ENCODE results near the gene USP16. TPM values are rescaled to one million over a fixed set of nuclear protein-coding genes. Genes with fewer than 3 reads are reported as not detected.

USP16 gene
- total RNA-seq, 1 experiment from 2014 or later = 30.6 TPM

DNA sequence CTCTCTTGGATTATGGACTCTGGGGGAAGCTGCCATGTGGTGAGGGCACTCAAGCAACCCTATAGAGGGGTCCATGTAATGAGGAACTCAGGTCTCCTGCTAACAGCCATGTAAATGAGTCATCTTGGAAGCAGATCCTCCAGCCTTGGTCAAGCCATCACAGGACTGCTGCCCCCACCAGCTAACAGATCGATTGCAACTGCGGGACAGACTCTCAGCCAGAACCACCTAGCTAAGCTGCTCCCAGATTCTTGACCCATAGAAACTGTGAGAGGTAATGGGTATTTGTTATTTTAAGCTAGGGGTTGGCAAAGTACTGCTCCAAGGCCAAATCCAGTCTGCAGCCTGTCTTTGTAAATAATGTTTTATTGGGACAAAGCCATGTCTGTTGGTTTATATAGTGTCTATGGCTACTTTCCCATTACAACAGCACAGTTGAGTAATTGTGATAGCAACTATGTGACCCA is 78.4 kb downstream of the USP16 start:
- H2AFZ ChIP-seq (ENCODE audit: low read length) = no peak overlapping the region
- no peaks in the 10 kb centered on the region for H4K20me1 ChIP-seq (ENCODE audit: control insufficient read depth, insufficient read depth, insufficient read length)
- H3K23me2 ChIP-seq (ENCODE audit: insufficient read length, low read depth, low read length, poor library complexity, severe bottlenecking) = no peaks in the 10 kb centered on the region
- peaks cover 2 to 5% of the 10 kb centered on the region in 2 experiments; a peak in 1 of 4 replicates for H3K4me1 Mint-ChIP-seq
- H3T11ph ChIP-seq (ENCODE audit: low read length) = no peak overlapping the region
- DNase-seq = no peak
- H3K4me1 ChIP-seq (ENCODE audit: insufficient read depth, low read length) = no peaks in the 10 kb centered on the region
- H3K14ac ChIP-seq (ENCODE audit: insufficient read depth, low read length) = no peak overlapping the region
- H2BK5ac ChIP-seq (ENCODE audit: insufficient read length, low read length) = no peak overlapping the region
- H4K91ac ChIP-seq (ENCODE audit: insufficient read length, low read depth, low read length) = no peak overlapping the region
- H3K27me3 ChIP-seq (ENCODE audit: insufficient read depth, low read length) = no peaks in the 10 kb centered on the region
- H3K4me3 Mint-ChIP-seq = no peak overlapping the region
- no peak overlapping the region for H2BK15ac ChIP-seq (ENCODE audit: low read depth, low read length)
- no peak overlapping the region for H3K4me2 ChIP-seq (ENCODE audit: insufficient read depth, insufficient read length, low read length)
- no peak overlapping the region for H2AK5ac ChIP-seq (ENCODE audit: insufficient read length, low read length)
- H3K9me3 Mint-ChIP-seq = peaks cover 0 to 2% of the 10 kb centered on the region in 2 experiments; a peak in 1 of 5 replicates
- H3K27ac Mint-ChIP-seq = no peak overlapping the region
- H3K23ac ChIP-seq (ENCODE audit: insufficient read length, low read depth, low read length) = no peak overlapping the region
- H3K79me2 ChIP-seq (ENCODE audit: insufficient read depth, low read length) = no peaks in the 10 kb centered on the region
- H3K4ac ChIP-seq (ENCODE audit: low read depth, low read length) = no peak overlapping the region
- no peak overlapping the region for H3K18ac ChIP-seq (ENCODE audit: insufficient read length, low read depth, low read length)
- no peaks in the 10 kb centered on the region for H3K79me1 ChIP-seq (ENCODE audit: insufficient read depth, low read depth, low read length, poor library complexity, severe bottlenecking)
- no peak overlapping the region for H3K27ac ChIP-seq (ENCODE audit: insufficient read length, low read depth, low read length)
- H2BK20ac ChIP-seq (ENCODE audit: low read depth, low read length, poor library complexity, severe bottlenecking) = no peak overlapping the region
- no CpG with 5 or more reads among the region's 2 CpGs for WGBS (ENCODE audit: extremely low coverage, insufficient read length, low lambda C conversion rate)
- no peaks in the 10 kb centered on the region for H3K9me3 ChIP-seq (ENCODE audit: control insufficient read depth, low read depth, low read length)
- no peak overlapping the region for H4K5ac ChIP-seq (ENCODE audit: insufficient read length, low read depth, low read length)
- no peak overlapping the region for H2BK12ac ChIP-seq (ENCODE audit: insufficient read length, low read depth, low read length)
- no peak overlapping the region for H3K56ac ChIP-seq (ENCODE audit: insufficient read length, low read depth, low read length)
- H3K36me3 Mint-ChIP-seq (ENCODE audit: insufficient read depth in 1 of 3, low read depth in 3 of 3) = no peaks in the 10 kb centered on the region; a peak in 1 of 7 replicates
- TF ChIP-seq, protein P1, sequence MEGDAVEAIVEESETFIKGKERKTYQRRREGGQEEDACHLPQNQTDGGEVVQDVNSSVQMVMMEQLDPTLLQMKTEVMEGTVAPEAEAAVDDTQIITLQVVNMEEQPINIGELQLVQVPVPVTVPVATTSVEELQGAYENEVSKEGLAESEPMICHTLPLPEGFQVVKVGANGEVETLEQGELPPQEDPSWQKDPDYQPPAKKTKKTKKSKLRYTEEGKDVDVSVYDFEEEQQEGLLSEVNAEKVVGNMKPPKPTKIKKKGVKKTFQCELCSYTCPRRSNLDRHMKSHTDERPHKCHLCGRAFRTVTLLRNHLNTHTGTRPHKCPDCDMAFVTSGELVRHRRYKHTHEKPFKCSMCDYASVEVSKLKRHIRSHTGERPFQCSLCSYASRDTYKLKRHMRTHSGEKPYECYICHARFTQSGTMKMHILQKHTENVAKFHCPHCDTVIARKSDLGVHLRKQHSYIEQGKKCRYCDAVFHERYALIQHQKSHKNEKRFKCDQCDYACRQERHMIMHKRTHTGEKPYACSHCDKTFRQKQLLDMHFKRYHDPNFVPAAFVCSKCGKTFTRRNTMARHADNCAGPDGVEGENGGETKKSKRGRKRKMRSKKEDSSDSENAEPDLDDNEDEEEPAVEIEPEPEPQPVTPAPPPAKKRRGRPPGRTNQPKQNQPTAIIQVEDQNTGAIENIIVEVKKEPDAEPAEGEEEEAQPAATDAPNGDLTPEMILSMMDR (conservative IDR thresholded peaks at IDR 0.05) = no peak
- no peak overlapping the region for H3K9ac ChIP-seq (ENCODE audit: extremely low read depth, insufficient read length, low read length)
- no peak overlapping the region for H4K8ac ChIP-seq (replicated peaks; ENCODE audit: insufficient read length, low read depth, low read length)
- H2BK120ac ChIP-seq (ENCODE audit: low read depth, low read length, poor library complexity, severe bottlenecking) = no peak overlapping the region
- peaks cover 3% of the 10 kb centered on the region for H3K27me3 Mint-ChIP-seq (ENCODE audit: low read depth)

Other genes with a start within 250 kb of the USP16 start
- 23.8 and 23.9 TPM in 2 replicates for gene LTN1, start 31.8 kb upstream of the USP16 start, total RNA-seq (2021)
- gene RWDD2B, start 5.3 kb upstream of the USP16 start, total RNA-seq (2021) = 5.1 and 5.3 TPM in 2 replicates
- 347 and 356 TPM in 2 replicates for gene CCT8, start 49.0 kb downstream of the USP16 start, total RNA-seq (2021)
- gene MAP3K7CL, start 106.0 kb downstream of the USP16 start, total RNA-seq (2021) = not detected in 2 replicates